PC-3 (cell line): ENCODE data around the gene ZNF648. TPM values are rescaled to one million over a fixed set of nuclear protein-coding genes. Genes with fewer than 3 reads are reported as not detected.

ENCODE experiments used
- ATAC-seq: fragments of 200-7000 bp; cut with Tn5 transposase; 2 replicates; pipeline ENCODE4 v1.9.1; 2020; ENCODE audit warnings: mild to moderate bottlenecking, moderate library complexity
- Bru-seq: library from RNA; stranded (reverse); fragments of 400-500 nt; gene quantifications from one replicate; lab custom pipeline; 2021; lab: Mats Ljungman, UMichigan
- BruChase-seq, 2 experiments: library from RNA; stranded (reverse); fragments of 400-500 nt; gene quantifications; one replicate each; lab custom pipeline; 2021; lab: Mats Ljungman, UMichigan
- BruUV-seq: library from RNA; stranded (reverse); fragments of 400-500 nt; replicated peaks from 2 replicates; lab custom pipeline; 2021; lab: Mats Ljungman, UMichigan
- CTCF ChIA-PET: fragments of 300-600 bp; sonication (Branson Sonifier 250); formaldehyde crosslinking; loops from one replicate; lab custom pipeline; 2022; ENCODE audit warnings: antibody characterized with exemption; lab: Charles Lee
- POLR2A ChIA-PET: fragments of 300-600 bp; sonication (Branson Sonifier 250); formaldehyde crosslinking; loops from one replicate; lab custom pipeline; 2022; ENCODE audit warnings: antibody characterized with exemption; ENCODE audit not compliant: unreplicated experiment; lab: Charles Lee
- DNase-seq: peaks from one replicate; pipeline ENCODE4 v3.0.0-alpha.2; 2015
- H2AFZ ChIP-seq: fragments of 300-600 bp; sonication (generic); 2 replicates; pipeline ENCODE4 v1.6.0; 2016; ENCODE audit warnings: antibody characterized with exemption, low read length
- H3F3A ChIP-seq: fragments of 300-600 bp; sonication (generic); one replicate; pipeline ENCODE4 v1.6.0; 2017; ENCODE audit warnings: antibody characterized with exemption, low read length, control low read depth, mild to moderate bottlenecking; ENCODE audit not compliant: unreplicated experiment
- H3K27ac ChIP-seq: fragments of 300-600 bp; sonication (generic); 2 replicates; pipeline ENCODE4 v1.5.1; 2016; ENCODE audit warnings: mild to moderate bottlenecking, low read length
- H3K27me3 ChIP-seq: fragments of 300-600 bp; sonication (generic); 2 replicates; pipeline ENCODE4 v1.6.1; 2016; ENCODE audit warnings: low read length, mixed read lengths
- H3K36me3 ChIP-seq: fragments of 300-600 bp; sonication (generic); 2 replicates; pipeline ENCODE4 v1.6.1; 2016; ENCODE audit warnings: low read depth, mixed run types, low read length, mixed read lengths
- H3K4me1 ChIP-seq: fragments of 300-600 bp; sonication (generic); 2 replicates; pipeline ENCODE4 v1.5.1; 2016; ENCODE audit warnings: low read length; ENCODE audit not compliant: insufficient read depth
- H3K4me2 ChIP-seq: fragments of 300-600 bp; sonication (generic); 2 replicates; pipeline ENCODE4 v1.6.0; 2016; ENCODE audit warnings: low read length
- H3K4me3 ChIP-seq: fragments of 300-600 bp; sonication (generic); 2 replicates; pipeline ENCODE4 v1.5.1; 2016; ENCODE audit warnings: mild to moderate bottlenecking, low read length, mixed read lengths
- H3K79me2 ChIP-seq: fragments of 300-600 bp; sonication (generic); 2 replicates; pipeline ENCODE4 v1.6.1; 2017; ENCODE audit warnings: low read length, mixed read lengths
- H3K9ac ChIP-seq: fragments of 300-600 bp; sonication (generic); 2 replicates; pipeline ENCODE4 v1.6.0; 2016; ENCODE audit warnings: mild to moderate bottlenecking, low read length
- H3K9me2 ChIP-seq: fragments of 300-600 bp; sonication (generic); replicated peaks from 2 replicates; pipeline ENCODE4 v1.6.1; 2016; ENCODE audit warnings: mixed run types, low read length, mixed read lengths
- H3K9me3 ChIP-seq: fragments of 300-600 bp; sonication (generic); 2 replicates; pipeline ENCODE4 v1.6.1; 2016; ENCODE audit warnings: low read length, mixed read lengths
- H4K20me1 ChIP-seq: fragments of 300-600 bp; sonication (generic); 2 replicates; pipeline ENCODE4 v1.6.1; 2016; ENCODE audit warnings: low read length, mixed read lengths
- CTCF ChIP-seq: fragments of 300-600 bp; sonication (generic); conservative IDR thresholded peaks from 2 replicates; pipeline ENCODE4 v1.5.1; 2017; ENCODE audit warnings: antibody characterized with exemption, low read depth, mild to moderate bottlenecking, low read length
- EZH2 ChIP-seq: fragments of 300-600 bp; sonication (generic); IDR thresholded peaks from one replicate; pipeline ENCODE4 v1.6.1; 2017; ENCODE audit warnings: antibody characterized with exemption, mild to moderate bottlenecking, low read length; ENCODE audit not compliant: unreplicated experiment
- EZH2phosphoT487 ChIP-seq: fragments of 300-600 bp; sonication (generic); IDR thresholded peaks from 2 replicates; pipeline ENCODE4 v1.6.1; 2018; ENCODE audit warnings: mild to moderate bottlenecking, antibody characterized with exemption, low read length, borderline replicate concordance
- intact Hi-C: fragments of 100-400 bp; cut with micrococcal nuclease; formaldehyde crosslinking; loops from 2 replicates; pipeline ENCODE4 v1.9.0; 2023
- long read RNA-seq: library from polyadenylated mRNA; unstranded; transcript quantifications from one replicate; pipeline ENCODE4 v2.0.0, GENCODE V29; 2021; ENCODE audit not compliant: unreplicated experiment
- total RNA-seq: library from RNA; depleted of rRNA; stranded (reverse); fragments of >200 nt; gene quantifications from 2 replicates; pipeline ENCODE4 v1.2.3, GENCODE V29; 2014; rRNA removed

ZNF648 gene, protein sequence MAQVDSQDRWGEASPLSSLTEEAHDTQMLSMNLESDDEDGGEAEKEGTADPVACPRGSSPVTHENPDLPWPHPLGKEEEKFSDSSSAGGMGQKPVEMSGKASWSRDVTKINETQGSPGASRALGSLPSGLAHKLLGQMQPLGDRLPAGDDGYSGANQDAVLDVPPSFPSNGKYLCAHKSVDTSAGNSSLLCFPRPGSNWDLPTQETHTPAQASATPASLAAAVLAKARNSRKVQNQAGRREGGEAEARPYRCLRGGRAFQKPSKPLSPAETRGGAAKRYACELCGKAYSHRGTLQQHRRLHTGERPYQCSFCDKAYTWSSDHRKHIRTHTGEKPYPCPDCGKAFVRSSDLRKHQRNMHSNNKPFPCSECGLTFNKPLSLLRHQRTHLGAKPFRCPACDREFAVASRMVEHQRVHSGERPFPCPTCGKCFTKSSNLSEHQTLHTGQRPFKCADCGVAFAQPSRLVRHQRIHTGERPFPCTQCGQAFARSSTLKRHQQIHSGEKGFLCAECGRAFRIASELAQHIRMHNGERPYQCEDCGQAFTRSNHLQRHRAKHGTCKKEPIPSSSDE
- not detected in 2 replicates for total RNA-seq
- not detected for Bru-seq, nascent RNA
- not detected for BruChase-seq, experiment 1, labeled RNA remaining after a 6-hour chase
- not detected for BruChase-seq, experiment 2, labeled RNA remaining after a 2-hour chase
- long read RNA-seq = 0 reads

GRCh38 chr1:182061594-182061993, at the start of gene ZNF648:
Gene ZNF648, minus strand, starts transcription at chr1:182061712. Its CDS starts 3,702 bp downstream, at chr1:182058010.
- TF ChIP-seq EZH2 (no peak), CTCF (no peak), EZH2phosphoT487 (no peak)
- Histone ChIP-seq H3K9me2 (no peaks in the 10 kb centered on the region), H3K4me2 (no peak within 1 kb of the TSS), H3K9ac (no peak within 1 kb of the TSS), H3K4me3 (no peak within 1 kb of the TSS), H3K4me1 (no peaks in the 10 kb centered on the region), H3F3A (no peaks in the 10 kb centered on the region), H3K27ac (no peak within 1 kb of the TSS), H3K9me3 (no peaks in the 10 kb centered on the region), H3K27me3 (no peaks in the 10 kb centered on the region), H2AFZ (no peak within 1 kb of the TSS), H4K20me1 (no peaks in the 10 kb centered on the region), H3K36me3 (no peaks in the 10 kb centered on the region), H3K79me2 (no peaks in the 10 kb centered on the region)
- no peak for DNase-seq
- intact Hi-C loops = no loop called here
- CTCF ChIA-PET = no interaction called here
- BruUV-seq = no TSS peak
- no peak for ATAC-seq
- POLR2A ChIA-PET = no interaction called here

- H3K4me2 ChIP-seq = no peak overlapping the region
- ATAC-seq (no peak), DNase-seq (no peak)
- no peak for TF ChIP-seq EZH2phosphoT487
- no peak for TF ChIP-seq EZH2
- no peak for TF ChIP-seq CTCF
- no peak overlapping the region for H3K27ac ChIP-seq
- no peak overlapping the region for H3K4me3 ChIP-seq
- CTCF ChIA-PET = no interaction called here
- no peaks in the 10 kb centered on the region for H3K9me3 ChIP-seq
- no peak overlapping the region for H3K9ac ChIP-seq
- no peaks in the 10 kb centered on the region for H3K79me2 ChIP-seq
- intact Hi-C loops = no loop called here
- no peaks in the 10 kb centered on the region for H3K4me1 ChIP-seq
- POLR2A ChIA-PET = no interaction called here
- H3K27me3 ChIP-seq = no peaks in the 10 kb centered on the region
- H3F3A ChIP-seq = no peaks in the 10 kb centered on the region
- no peaks in the 10 kb centered on the region for H4K20me1 ChIP-seq
- H3K36me3 ChIP-seq = no peaks in the 10 kb centered on the region
- H3K9me2 ChIP-seq = no peaks in the 10 kb centered on the region
- no TSS peak for BruUV-seq
- H2AFZ ChIP-seq = no peak overlapping the region
These were observed 49.1 kb upstream of the ZNF648 start for GRCh38 chr1:182110635-182111034.
